OCI-LY7 (cell line): ENCODE results near the gene DAZAP1. TPM values are rescaled to one million over a fixed set of nuclear protein-coding genes. Genes with fewer than 3 reads are reported as not detected.
A peak's percentile ranks its signal among the peaks of the same experiment; 100 is the strongest.

Experiments
- BruUV-seq: library from RNA; stranded (reverse); fragments of 400-500 nt; replicated peaks from 2 replicates; lab custom pipeline; 2021; lab: Mats Ljungman, UMichigan
- CTCF ChIA-PET: fragments of 300-600 bp; sonication (Branson Sonifier 250); formaldehyde crosslinking; loops from one replicate; lab custom pipeline; 2022; ENCODE audit warnings: antibody characterized with exemption; ENCODE audit not compliant: unreplicated experiment; lab: Charles Lee
- POLR2A ChIA-PET: fragments of 300-600 bp; sonication (Branson Sonifier 250); formaldehyde crosslinking; loops from one replicate; lab custom pipeline; 2022; ENCODE audit warnings: antibody characterized with exemption; lab: Charles Lee
- DNase-seq: peaks from one replicate; pipeline ENCODE4 v3.0.0-alpha.2; 2015; ENCODE audit warnings: low spot score
- H2AFZ ChIP-seq: fragments of 200-600 bp; sonication (generic), shearing (Covaris generic); 2 replicates; pipeline ENCODE4 v1.6.1; 2014; ENCODE audit warnings: mild to moderate bottlenecking, antibody characterized with exemption, low read length, moderate library complexity
- H3K27ac ChIP-seq: fragments of 200-600 bp; sonication (generic); 2 replicates; pipeline ENCODE4 v1.5.1; 2014; ENCODE audit warnings: mixed run types, low read depth, mild to moderate bottlenecking, moderate library complexity, low read length, inconsistent platforms; ENCODE audit not compliant: poor library complexity, severe bottlenecking
- H3K36me3 ChIP-seq: fragments of 200-600 bp; sonication (generic); 2 replicates; pipeline ENCODE4 v1.6.1; 2014; ENCODE audit warnings: mild to moderate bottlenecking, antibody characterized with exemption, low read length, moderate library complexity, mixed read lengths; ENCODE audit not compliant: insufficient read depth
- H3K4me1 ChIP-seq: fragments of 200-600 bp; sonication (generic); 2 replicates; pipeline ENCODE4 v1.5.1; 2014; ENCODE audit warnings: mild to moderate bottlenecking, low read length; ENCODE audit not compliant: insufficient read depth, poor library complexity, severe bottlenecking
- H3K4me2 ChIP-seq: fragments of 200-600 bp; sonication (generic); 2 replicates; pipeline ENCODE4 v1.6.1; 2014; ENCODE audit warnings: mild to moderate bottlenecking, low read length
- H3K4me3 ChIP-seq: fragments of 200-600 bp; sonication (generic); 2 replicates; pipeline ENCODE4 v1.5.1; 2014; ENCODE audit warnings: mild to moderate bottlenecking, low read depth, low read length; ENCODE audit not compliant: poor library complexity, severe bottlenecking
- H3K79me2 ChIP-seq: fragments of 200-600 bp; sonication (generic); 2 replicates; pipeline ENCODE4 v1.6.1; 2016; ENCODE audit warnings: low read depth, mild to moderate bottlenecking, low read length, moderate library complexity, mixed read lengths; ENCODE audit not compliant: insufficient read depth
- H3K9me2 ChIP-seq: fragments of 200-600 bp; sonication (generic); 2 replicates; pipeline ENCODE4 v1.6.1; 2016; ENCODE audit warnings: mild to moderate bottlenecking, low read length, mixed read lengths; ENCODE audit not compliant: insufficient read depth
- H3K9me3 ChIP-seq: fragments of 200-600 bp; sonication (generic); 2 replicates; pipeline ENCODE4 v1.6.1; 2014; ENCODE audit warnings: mild to moderate bottlenecking, mixed run types, low read length, mixed read lengths
- H4K20me1 ChIP-seq: fragments of 200-600 bp; sonication (generic); 2 replicates; pipeline ENCODE4 v1.6.1; 2014; ENCODE audit warnings: mild to moderate bottlenecking, antibody characterized with exemption, low read length, moderate library complexity, mixed read lengths; ENCODE audit not compliant: insufficient read depth
- EZH2phosphoT487 ChIP-seq: fragments of 200-600 bp; sonication (generic); IDR thresholded peaks from 2 replicates; pipeline ENCODE4 v1.6.1; 2018; ENCODE audit warnings: low read depth, borderline replicate concordance, mild to moderate bottlenecking, mixed run types, antibody characterized with exemption, low read length, moderate library complexity, mixed read lengths
- intact Hi-C: fragments of 100-400 bp; cut with micrococcal nuclease; formaldehyde crosslinking; loops from one replicate; pipeline ENCODE4 v1.10.0; 2022; ENCODE audit not compliant: unreplicated experiment
- total RNA-seq, 2 experiments: library from RNA; depleted of rRNA in 1 of 2; stranded (reverse); fragments of >200 nt in 1 of 2; shearing (Covaris generic) in 1 of 2; gene quantifications; 2 replicates each; pipeline ENCODE4 v1.2.3, GENCODE V29; 2014 to 2022
- TF ChIP-seq, protein P1 (sequence below): fragments of 200-600 bp; sonication (generic); conservative IDR thresholded peaks from 2 replicates; pipeline ENCODE4 v1.5.1; 2014; ENCODE audit warnings: mild to moderate bottlenecking, antibody characterized with exemption, low read length, moderate library complexity, mixed read lengths

DAZAP1 gene
- total RNA-seq, 2 experiments from 2014 or later = 170 to 373 TPM

DNA sequence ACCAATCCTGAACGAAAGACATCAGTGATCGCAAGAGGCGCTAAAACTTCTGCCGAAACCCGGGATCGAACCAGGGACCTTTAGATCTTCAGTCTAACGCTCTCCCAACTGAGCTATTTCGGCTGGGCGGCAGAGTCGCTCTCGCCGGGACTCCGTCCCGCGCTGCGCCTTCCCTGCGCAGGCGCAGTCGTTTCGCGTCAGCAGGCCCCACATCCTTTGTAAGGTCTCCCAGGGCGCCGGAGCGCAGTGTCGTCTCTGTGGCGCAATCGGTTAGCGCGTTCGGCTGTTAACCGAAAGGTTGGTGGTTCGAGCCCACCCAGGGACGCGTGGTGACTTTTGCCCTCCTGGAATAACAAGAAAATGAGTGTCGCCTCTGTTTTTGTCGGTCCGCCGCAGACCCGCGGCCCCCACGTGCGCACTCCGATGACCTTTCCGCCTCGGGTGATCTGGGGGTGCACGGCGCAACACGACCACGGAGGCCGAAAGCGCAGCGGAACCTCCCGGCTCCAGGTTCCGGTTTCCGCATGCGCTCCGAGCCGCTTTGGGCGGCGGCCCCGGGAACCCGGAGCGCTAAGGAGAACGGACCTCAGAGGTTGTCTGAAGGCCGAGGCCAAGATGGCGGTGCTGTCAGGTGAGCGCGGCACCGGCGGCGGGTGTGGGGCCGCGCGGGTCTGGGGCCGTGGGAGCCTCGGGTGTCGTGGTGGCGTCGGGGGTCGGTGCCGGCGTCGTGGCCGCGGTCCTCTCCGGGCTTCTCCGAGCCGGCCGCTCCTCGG is 23.9 kb upstream of the DAZAP1 start, which contains the start of gene NDUFS7:
Gene NDUFS7 (plus strand): TSS at position 596 of the 773 bp plus-strand sequence. CDS start 20 bp downstream, at position 616.
- H3K4me2 ChIP-seq = peak within 1 kb of the TSS; percentile 84
- peak within 1 kb of the TSS; percentile 96 for H3K4me3 ChIP-seq
- peaks cover 16% of the 10 kb centered on the region for H3K36me3 ChIP-seq
- no peaks in the 10 kb centered on the region for H3K9me2 ChIP-seq
- H3K27ac ChIP-seq = peak within 1 kb of the TSS; percentile 80
- POLR2A ChIA-PET = interaction anchor here (0.6 kb wide), 1 partner anchor 82 kb away, joined by 3 read pairs; no protein-coding TSS in a partner anchor
- TF ChIP-seq, protein P1, sequence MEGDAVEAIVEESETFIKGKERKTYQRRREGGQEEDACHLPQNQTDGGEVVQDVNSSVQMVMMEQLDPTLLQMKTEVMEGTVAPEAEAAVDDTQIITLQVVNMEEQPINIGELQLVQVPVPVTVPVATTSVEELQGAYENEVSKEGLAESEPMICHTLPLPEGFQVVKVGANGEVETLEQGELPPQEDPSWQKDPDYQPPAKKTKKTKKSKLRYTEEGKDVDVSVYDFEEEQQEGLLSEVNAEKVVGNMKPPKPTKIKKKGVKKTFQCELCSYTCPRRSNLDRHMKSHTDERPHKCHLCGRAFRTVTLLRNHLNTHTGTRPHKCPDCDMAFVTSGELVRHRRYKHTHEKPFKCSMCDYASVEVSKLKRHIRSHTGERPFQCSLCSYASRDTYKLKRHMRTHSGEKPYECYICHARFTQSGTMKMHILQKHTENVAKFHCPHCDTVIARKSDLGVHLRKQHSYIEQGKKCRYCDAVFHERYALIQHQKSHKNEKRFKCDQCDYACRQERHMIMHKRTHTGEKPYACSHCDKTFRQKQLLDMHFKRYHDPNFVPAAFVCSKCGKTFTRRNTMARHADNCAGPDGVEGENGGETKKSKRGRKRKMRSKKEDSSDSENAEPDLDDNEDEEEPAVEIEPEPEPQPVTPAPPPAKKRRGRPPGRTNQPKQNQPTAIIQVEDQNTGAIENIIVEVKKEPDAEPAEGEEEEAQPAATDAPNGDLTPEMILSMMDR = peak; percentile 63
- TF ChIP-seq EZH2phosphoT487 = no peak
- peaks cover 19% of the 10 kb centered on the region for H3K79me2 ChIP-seq
- peak; percentile 96 for DNase-seq
- no peaks in the 10 kb centered on the region for H3K9me3 ChIP-seq
- peaks cover 11% of the 10 kb centered on the region for H3K4me1 ChIP-seq
- no TSS peak for BruUV-seq
- CTCF ChIA-PET = interaction anchor here (0.6 kb wide), 1 partner anchor 92 kb away, joined by 6 read pairs; no protein-coding TSS in a partner anchor
- intact Hi-C loops = loop anchor here (2.0 kb wide), 2 partner anchors 23 to 29 kb away; partner anchors contain the start of gene DAZAP1
- no peaks in the 10 kb centered on the region for H4K20me1 ChIP-seq
- peak within 1 kb of the TSS; percentile 61 for H2AFZ ChIP-seq

DNA sequence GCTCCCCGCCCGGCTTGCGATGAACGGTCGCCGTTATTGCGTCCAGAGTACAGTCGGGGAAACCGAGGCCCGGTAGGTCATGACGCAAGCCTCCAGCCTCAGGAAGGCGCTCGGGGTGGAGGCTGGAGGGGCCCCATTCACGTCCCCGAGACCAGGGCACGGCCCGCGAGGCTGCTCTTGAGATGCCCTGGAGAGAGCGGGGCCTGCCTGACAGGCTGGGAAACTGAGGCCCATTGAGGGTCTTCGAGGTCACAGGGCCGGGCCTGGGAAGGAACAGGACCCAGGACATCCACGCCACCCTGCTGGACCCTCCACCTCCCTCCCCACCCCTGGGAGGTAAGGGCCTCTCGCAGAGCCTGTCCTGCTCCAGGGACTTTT is 23.3 kb upstream of the DAZAP1 start:
- no peak for DNase-seq
- no peak for TF ChIP-seq EZH2phosphoT487
- TF ChIP-seq, protein P1 = no peak
- Histone ChIP-seq H3K9me2 (no peaks in the 10 kb centered on the region), H3K36me3 (peaks cover 22% of the 10 kb centered on the region), H3K27ac (peak overlapping the region; percentile 80), H3K9me3 (no peaks in the 10 kb centered on the region), H2AFZ (peak overlapping the region; percentile 61), H3K4me2 (peak overlapping the region; percentile 84), H4K20me1 (no peaks in the 10 kb centered on the region), H3K4me3 (peak overlapping the region; percentile 96), H3K79me2 (peaks cover 19% of the 10 kb centered on the region), H3K4me1 (peaks cover 11% of the 10 kb centered on the region)
- POLR2A ChIA-PET = no interaction called here
- no TSS peak for BruUV-seq
- intact Hi-C loops = no loop called here
- CTCF ChIA-PET = no interaction called here
